ENCODE measurements around the gene RASGRP4. TPM values are rescaled to one million over a fixed set of nuclear protein-coding genes. Genes with fewer than 3 reads are reported as not detected.

The RASGRP4 gene
- polyA plus RNA-seq, 1 donor (not counting 4 experiments of a cell fraction or from before 2014, with no cell fraction given) = not detected

DNA sequence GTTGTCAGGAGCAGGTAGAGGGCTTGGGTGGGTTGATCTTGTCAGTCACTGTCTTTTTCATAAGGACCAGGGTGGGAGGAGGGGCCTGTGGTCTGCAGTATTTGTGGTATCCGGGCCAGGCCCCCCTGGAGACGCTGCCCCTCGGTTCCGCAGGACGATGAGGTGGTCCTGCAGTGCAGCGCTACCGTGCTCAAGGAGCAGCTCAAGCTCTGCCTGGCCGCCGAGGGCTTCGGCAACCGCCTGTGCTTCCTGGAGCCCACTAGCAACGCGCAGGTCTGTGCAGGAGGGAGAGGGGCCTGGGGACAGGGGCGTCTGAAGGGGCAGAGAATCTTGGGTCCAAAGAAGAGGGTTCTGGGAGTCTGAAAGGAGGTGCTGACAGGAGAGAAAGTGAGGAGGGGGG, 14.6 kb upstream of the RASGRP4 start:
- Histone ChIP-seq H3K9ac (ENCODE audit: control insufficient read depth, extremely low read depth, insufficient read depth, low read length) (no peak overlapping the region), H3K36me3 (ENCODE audit: control insufficient read depth in 2 of 2, extremely low read depth in 1 of 2, insufficient read depth in 2 of 2, low read length in 2 of 2) (no peaks in the 10 kb centered on the region), H4K20me1 (ENCODE audit: control insufficient read depth, extremely low read depth, insufficient read depth, low read length) (no peaks in the 10 kb centered on the region), H3K79me2 (ENCODE audit: control insufficient read depth, insufficient read depth, low read length) (no peaks in the 10 kb centered on the region), H3K27me3 (ENCODE audit: control insufficient read depth, extremely low read depth, insufficient read depth, low read length) (no peaks in the 10 kb centered on the region), H3K4me3 (ENCODE audit: control insufficient read depth in 2 of 3, extremely low read depth in 1 of 3, insufficient read depth in 2 of 3, low read depth in 1 of 3, low read length in 3 of 3) (no peak overlapping the region), H3K9me3 (ENCODE audit: control insufficient read depth, low read depth, low read length) (no peaks in the 10 kb centered on the region), H3K4me2 (ENCODE audit: control insufficient read depth, extremely low read depth, insufficient read depth, low read depth, low read length) (no peak overlapping the region), H3K4me1 (ENCODE audit: control insufficient read depth, extremely low read depth, insufficient read depth, low read length) (no peaks in the 10 kb centered on the region), H3K9me1 (ENCODE audit: control insufficient read depth, extremely low read depth, insufficient read depth, low read length) (no peaks in the 10 kb centered on the region), H2AFZ (ENCODE audit: control insufficient read depth, low read length) (no peak overlapping the region), H3K27ac (ENCODE audit: control insufficient read depth, insufficient read depth, low read length) (no peak overlapping the region)
- FAIRE-seq = no peak
- no peak for DNase-seq (ENCODE audit: low read depth, low spot score)
- TF ChIP-seq, protein P1, sequence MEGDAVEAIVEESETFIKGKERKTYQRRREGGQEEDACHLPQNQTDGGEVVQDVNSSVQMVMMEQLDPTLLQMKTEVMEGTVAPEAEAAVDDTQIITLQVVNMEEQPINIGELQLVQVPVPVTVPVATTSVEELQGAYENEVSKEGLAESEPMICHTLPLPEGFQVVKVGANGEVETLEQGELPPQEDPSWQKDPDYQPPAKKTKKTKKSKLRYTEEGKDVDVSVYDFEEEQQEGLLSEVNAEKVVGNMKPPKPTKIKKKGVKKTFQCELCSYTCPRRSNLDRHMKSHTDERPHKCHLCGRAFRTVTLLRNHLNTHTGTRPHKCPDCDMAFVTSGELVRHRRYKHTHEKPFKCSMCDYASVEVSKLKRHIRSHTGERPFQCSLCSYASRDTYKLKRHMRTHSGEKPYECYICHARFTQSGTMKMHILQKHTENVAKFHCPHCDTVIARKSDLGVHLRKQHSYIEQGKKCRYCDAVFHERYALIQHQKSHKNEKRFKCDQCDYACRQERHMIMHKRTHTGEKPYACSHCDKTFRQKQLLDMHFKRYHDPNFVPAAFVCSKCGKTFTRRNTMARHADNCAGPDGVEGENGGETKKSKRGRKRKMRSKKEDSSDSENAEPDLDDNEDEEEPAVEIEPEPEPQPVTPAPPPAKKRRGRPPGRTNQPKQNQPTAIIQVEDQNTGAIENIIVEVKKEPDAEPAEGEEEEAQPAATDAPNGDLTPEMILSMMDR (optimal IDR thresholded peaks at IDR 0.05 in 1 of 3, IDR thresholded peaks at IDR 0.05 in 1 of 3, conservative IDR thresholded peaks at IDR 0.05 in 1 of 3; ENCODE audit: extremely low read depth in 1 of 3, insufficient read depth in 2 of 3, low read length in 3 of 3) = no peak
- no peak for TF ChIP-seq EZH2 (IDR thresholded peaks at IDR 0.05; ENCODE audit: low read length)
- dilution Hi-C loops (cut with MboI; ENCODE audit: extremely low pct_ligation_motif_present, low sequenced_read_pairs) = no loop called here

DNA sequence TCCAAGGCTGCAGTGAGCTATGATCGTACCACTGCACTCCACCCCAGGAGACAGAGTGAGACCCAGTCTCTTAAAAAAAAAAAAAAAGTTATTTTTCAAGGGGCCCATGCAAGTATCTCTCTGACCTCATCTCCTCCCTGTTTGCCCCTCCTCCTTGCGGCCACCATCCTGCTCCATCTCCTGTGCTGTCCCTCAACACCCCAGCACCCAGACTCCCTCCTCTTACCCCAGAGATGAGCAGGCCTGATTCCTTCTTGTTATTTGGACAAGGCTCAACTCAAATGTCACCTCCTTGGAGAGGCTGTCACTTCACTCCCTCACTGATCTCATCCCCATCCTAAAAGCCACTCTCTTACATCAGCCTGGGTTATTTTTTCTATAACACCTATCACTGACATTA, 11.9 kb upstream of the RASGRP4 start:
- DNase-seq (ENCODE audit: low read depth, low spot score) (no peak), FAIRE-seq (no peak)
- no peaks in the 10 kb centered on the region for H4K20me1 ChIP-seq (ENCODE audit: control insufficient read depth, extremely low read depth, insufficient read depth, low read length)
- H2AFZ ChIP-seq (ENCODE audit: control insufficient read depth, low read length) = no peak overlapping the region
- no peak for TF ChIP-seq EZH2 (IDR thresholded peaks at IDR 0.05; ENCODE audit: low read length)
- TF ChIP-seq, protein P1 (optimal IDR thresholded peaks at IDR 0.05 in 1 of 3, IDR thresholded peaks at IDR 0.05 in 1 of 3, conservative IDR thresholded peaks at IDR 0.05 in 1 of 3; ENCODE audit: extremely low read depth in 1 of 3, insufficient read depth in 2 of 3, low read length in 3 of 3) = no peak
- no peaks in the 10 kb centered on the region for H3K9me3 ChIP-seq (ENCODE audit: control insufficient read depth, low read depth, low read length)
- H3K79me2 ChIP-seq (ENCODE audit: control insufficient read depth, insufficient read depth, low read length) = no peaks in the 10 kb centered on the region
- no peak overlapping the region for H3K4me2 ChIP-seq (ENCODE audit: control insufficient read depth, extremely low read depth, insufficient read depth, low read depth, low read length)
- H3K27me3 ChIP-seq (ENCODE audit: control insufficient read depth, extremely low read depth, insufficient read depth, low read length) = peaks cover 14% of the 10 kb centered on the region
- no peaks in the 10 kb centered on the region for H3K9me1 ChIP-seq (ENCODE audit: control insufficient read depth, extremely low read depth, insufficient read depth, low read length)
- no peak overlapping the region for H3K4me3 ChIP-seq (ENCODE audit: control insufficient read depth in 2 of 3, extremely low read depth in 1 of 3, insufficient read depth in 2 of 3, low read depth in 1 of 3, low read length in 3 of 3)
- dilution Hi-C loops (cut with MboI; ENCODE audit: extremely low pct_ligation_motif_present, low sequenced_read_pairs) = no loop called here
- no peak overlapping the region for H3K27ac ChIP-seq (ENCODE audit: control insufficient read depth, insufficient read depth, low read length)
- H3K36me3 ChIP-seq (ENCODE audit: control insufficient read depth in 2 of 2, extremely low read depth in 1 of 2, insufficient read depth in 2 of 2, low read length in 2 of 2) = no peaks in the 10 kb centered on the region
- no peaks in the 10 kb centered on the region for H3K4me1 ChIP-seq (ENCODE audit: control insufficient read depth, extremely low read depth, insufficient read depth, low read length)
- no peak overlapping the region for H3K9ac ChIP-seq (ENCODE audit: control insufficient read depth, extremely low read depth, insufficient read depth, low read length)

All from keratinocyte (primary cell).